DND-41 (cell line): Measurements from ENCODE around the gene METTL25.

ENCODE experiments used
- CTCF ChIP-seq: IDR thresholded peaks from 2 replicates; pipeline ENCODE4 v1.5.1; 2012; ENCODE audit warnings: borderline replicate concordance, low read length, moderate library complexity, mild to moderate bottlenecking; ENCODE audit not compliant: poor library complexity, severe bottlenecking; ENCODE audit errors: extremely low read depth
- EZH2 ChIP-seq: IDR thresholded peaks from 3 replicates; pipeline ENCODE4 v1.6.1; 2012; ENCODE audit warnings: borderline replicate concordance, low read depth, mild to moderate bottlenecking, moderate library complexity, low read length, inconsistent platforms; ENCODE audit not compliant: severe bottlenecking

- TF ChIP-seq CTCF (no peak), EZH2 (no peak)
These were observed 79.4 kb downstream of the METTL25 start for GRCh38 chr12:82437744-82438143.
